WTC11 (cell line): Measurements from ENCODE around the gene EPN3. TPM values are rescaled to one million over a fixed set of nuclear protein-coding genes. Genes with fewer than 3 reads are reported as not detected.

Experiments used
- ATAC-seq: fragments of 200-7000 bp; cut with Tn5 transposase; 2 replicates; pipeline ENCODE4 v1.10.0; 2021; ENCODE audit warnings: mild to moderate bottlenecking, moderate library complexity
- CTCF ChIA-PET: fragments of 300-600 bp; sonication (Branson Sonifier 250); formaldehyde crosslinking; loops from one replicate; lab custom pipeline; 2021; ENCODE audit warnings: antibody characterized with exemption; lab: Charles Lee
- POLR2A ChIA-PET: fragments of 350-600 bp; sonication (Branson Sonifier 250); formaldehyde crosslinking; loops from one replicate; lab custom pipeline; 2021; ENCODE audit warnings: antibody characterized with exemption; lab: Charles Lee
- DNase-seq: peaks from one replicate; pipeline ENCODE4 v3.0.0; 2021; ENCODE audit warnings: low spot score
- H3K27ac Mint-ChIP-seq: 2 replicates; pipeline ENCODE4 v1.8.0; 2021; ENCODE audit warnings: mixed read lengths
- H3K27me3 Mint-ChIP-seq: 2 replicates; pipeline ENCODE4 v1.8.0; 2021; ENCODE audit warnings: low read depth, mild to moderate bottlenecking, moderate library complexity, mixed read lengths
- H3K36me3 Mint-ChIP-seq: 2 replicates; pipeline ENCODE4 v1.8.0; 2021; ENCODE audit warnings: mixed read lengths
- H3K4me1 Mint-ChIP-seq: 2 replicates; pipeline ENCODE4 v1.8.0; 2022; ENCODE audit warnings: mixed read lengths
- H3K4me3 Mint-ChIP-seq: 2 replicates; pipeline ENCODE4 v1.8.0; 2021; ENCODE audit warnings: mild to moderate bottlenecking, moderate library complexity, mixed read lengths
- H3K9me3 Mint-ChIP-seq: 2 replicates; pipeline ENCODE4 v1.8.0; 2021; ENCODE audit warnings: mixed read lengths
- E2F4 ChIP-seq: sonication (generic); formaldehyde crosslinking; IDR thresholded peaks from 2 replicates; pipeline ENCODE4 v1.8.1; 2022; ENCODE audit warnings: low read depth, mild to moderate bottlenecking, moderate library complexity, missing genetic modification reagents, borderline replicate concordance
- ESRRA ChIP-seq: sonication (generic); formaldehyde crosslinking; IDR thresholded peaks from 2 replicates; pipeline ENCODE4 v1.8.1; 2022; ENCODE audit warnings: mild to moderate bottlenecking, missing genetic modification reagents, borderline replicate concordance
- ETV6 ChIP-seq: sonication (generic); formaldehyde crosslinking; IDR thresholded peaks from 2 replicates; pipeline ENCODE4 v1.8.1; 2022; ENCODE audit warnings: mild to moderate bottlenecking, missing genetic modification reagents
- FOXK1 ChIP-seq: sonication (generic); formaldehyde crosslinking; IDR thresholded peaks from 2 replicates; pipeline ENCODE4 v1.8.0; 2022; ENCODE audit warnings: mild to moderate bottlenecking, moderate library complexity, missing genetic modification reagents
- FOXP1 ChIP-seq: sonication (generic); formaldehyde crosslinking; IDR thresholded peaks from 2 replicates; pipeline ENCODE4 v1.8.0; 2022; ENCODE audit warnings: missing genetic modification reagents, mild to moderate bottlenecking, moderate library complexity, borderline replicate concordance
- HMGA2 ChIP-seq: fragments of 250-450 bp; sonication (Bioruptor Pico); IDR thresholded peaks from 2 replicates; pipeline ENCODE4 v1.4.0; 2021; ENCODE audit warnings: mild to moderate bottlenecking, moderate library complexity
- IRF1 ChIP-seq: sonication (generic); formaldehyde crosslinking; IDR thresholded peaks from 2 replicates; pipeline ENCODE4 v1.8.0; 2023; ENCODE audit warnings: missing genetic modification reagents
- JAZF1 ChIP-seq: fragments of 250-450 bp; sonication (Bioruptor Pico); IDR thresholded peaks from 2 replicates; pipeline ENCODE4 v1.9.0; 2021; ENCODE audit warnings: moderate library complexity, mild to moderate bottlenecking, inconsistent platforms
- NFATC4 ChIP-seq: fragments of 250-450 bp; sonication (Bioruptor Pico); IDR thresholded peaks from 2 replicates; pipeline ENCODE4 v1.9.0; 2021; ENCODE audit warnings: mild to moderate bottlenecking
- NR3C1 ChIP-seq: sonication (generic); formaldehyde crosslinking; conservative IDR thresholded peaks from 2 replicates; pipeline ENCODE4 v1.8.1; 2023; ENCODE audit warnings: low read depth, mild to moderate bottlenecking, missing genetic modification reagents
- PRDM15 ChIP-seq: sonication (generic); formaldehyde crosslinking; IDR thresholded peaks from 2 replicates; pipeline ENCODE4 v1.8.0; 2022; ENCODE audit warnings: missing genetic modification reagents
- RELA ChIP-seq: sonication (generic); formaldehyde crosslinking; IDR thresholded peaks from 2 replicates; pipeline ENCODE4 v1.8.1; 2022; ENCODE audit warnings: missing genetic modification reagents, mild to moderate bottlenecking, borderline replicate concordance
- TEAD1 ChIP-seq: sonication (generic); formaldehyde crosslinking; IDR thresholded peaks from 2 replicates; pipeline ENCODE4 v1.8.0; 2022; ENCODE audit warnings: mild to moderate bottlenecking, missing genetic modification reagents
- USF1 ChIP-seq: sonication (generic); formaldehyde crosslinking; IDR thresholded peaks from 2 replicates; pipeline ENCODE4 v1.8.0; 2022; ENCODE audit warnings: mild to moderate bottlenecking, missing genetic modification reagents
- ZNF138 ChIP-seq: sonication (generic); formaldehyde crosslinking; conservative IDR thresholded peaks from 2 replicates; pipeline ENCODE4 v1.8.1; 2022; ENCODE audit warnings: mild to moderate bottlenecking, moderate library complexity, missing genetic modification reagents
- ZNF219 ChIP-seq: sonication (generic); formaldehyde crosslinking; IDR thresholded peaks from 2 replicates; pipeline ENCODE4 v1.8.0; 2023; ENCODE audit warnings: missing genetic modification reagents, mild to moderate bottlenecking, borderline replicate concordance
- ZNF263 ChIP-seq: sonication (generic); formaldehyde crosslinking; IDR thresholded peaks from 2 replicates; pipeline ENCODE4 v1.8.1; 2022; ENCODE audit warnings: low read depth, mild to moderate bottlenecking, moderate library complexity, missing genetic modification reagents
- ZSCAN18 ChIP-seq: fragments of 250-450 bp; sonication (Bioruptor Pico); IDR thresholded peaks from 2 replicates; pipeline ENCODE4 v2.1.2; 2022; ENCODE audit warnings: mild to moderate bottlenecking, moderate library complexity
- total RNA-seq: library from RNA; stranded (reverse); gene quantifications from 3 replicates; pipeline ENCODE4 v1.2.3, GENCODE V29; 2021
- TF ChIP-seq, protein P1 (sequence below): sonication (generic); formaldehyde crosslinking; IDR thresholded peaks from 2 replicates; pipeline ENCODE4 v1.8.1; 2023; ENCODE audit warnings: mild to moderate bottlenecking, missing genetic modification reagents, borderline replicate concordance

The EPN3 gene
- total RNA-seq, 1 experiment from 2014 or later = 8.8 TPM

DNA sequence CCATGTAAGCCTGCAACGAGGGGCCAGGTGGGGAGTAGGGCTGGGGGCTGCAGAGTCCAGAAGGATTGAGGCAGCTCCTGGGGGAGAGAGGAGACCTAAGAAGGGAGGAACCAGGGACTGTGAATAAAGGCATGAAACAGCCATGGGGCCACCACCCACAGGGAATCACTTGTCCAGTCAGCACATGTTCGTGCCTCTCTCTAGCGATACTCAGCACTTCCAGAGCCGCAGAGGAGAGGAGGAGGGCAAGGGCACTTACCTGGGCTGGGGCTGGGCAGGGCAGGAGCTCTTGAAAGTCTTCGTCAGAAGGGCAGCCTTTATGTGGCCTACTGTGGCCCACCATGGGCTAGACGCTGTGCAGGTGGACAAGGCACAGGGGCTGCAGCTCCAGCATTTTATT lies 52.2 kb downstream of the EPN3 start:
- ATAC-seq (no peak), DNase-seq (no peak)
- H3K4me3 Mint-ChIP-seq = no peak overlapping the region
- peaks cover 21% of the 10 kb centered on the region for H3K4me1 Mint-ChIP-seq
- H3K36me3 Mint-ChIP-seq = no peaks in the 10 kb centered on the region
- TF ChIP-seq ZNF138 (CRISPR knock-in tag) (no peak), ZNF219 (CRISPR knock-in tag) (no peak), TEAD1 (CRISPR knock-in tag) (no peak), ZSCAN18 (CRISPR knock-in tag) (no peak), RELA (no peak), ZNF263 (no peak), FOXK1 (CRISPR knock-in tag) (no peak), E2F4 (CRISPR knock-in tag) (no peak), IRF1 (CRISPR knock-in tag) (no peak), ESRRA (CRISPR knock-in tag) (no peak)
- TF ChIP-seq, protein P1, sequence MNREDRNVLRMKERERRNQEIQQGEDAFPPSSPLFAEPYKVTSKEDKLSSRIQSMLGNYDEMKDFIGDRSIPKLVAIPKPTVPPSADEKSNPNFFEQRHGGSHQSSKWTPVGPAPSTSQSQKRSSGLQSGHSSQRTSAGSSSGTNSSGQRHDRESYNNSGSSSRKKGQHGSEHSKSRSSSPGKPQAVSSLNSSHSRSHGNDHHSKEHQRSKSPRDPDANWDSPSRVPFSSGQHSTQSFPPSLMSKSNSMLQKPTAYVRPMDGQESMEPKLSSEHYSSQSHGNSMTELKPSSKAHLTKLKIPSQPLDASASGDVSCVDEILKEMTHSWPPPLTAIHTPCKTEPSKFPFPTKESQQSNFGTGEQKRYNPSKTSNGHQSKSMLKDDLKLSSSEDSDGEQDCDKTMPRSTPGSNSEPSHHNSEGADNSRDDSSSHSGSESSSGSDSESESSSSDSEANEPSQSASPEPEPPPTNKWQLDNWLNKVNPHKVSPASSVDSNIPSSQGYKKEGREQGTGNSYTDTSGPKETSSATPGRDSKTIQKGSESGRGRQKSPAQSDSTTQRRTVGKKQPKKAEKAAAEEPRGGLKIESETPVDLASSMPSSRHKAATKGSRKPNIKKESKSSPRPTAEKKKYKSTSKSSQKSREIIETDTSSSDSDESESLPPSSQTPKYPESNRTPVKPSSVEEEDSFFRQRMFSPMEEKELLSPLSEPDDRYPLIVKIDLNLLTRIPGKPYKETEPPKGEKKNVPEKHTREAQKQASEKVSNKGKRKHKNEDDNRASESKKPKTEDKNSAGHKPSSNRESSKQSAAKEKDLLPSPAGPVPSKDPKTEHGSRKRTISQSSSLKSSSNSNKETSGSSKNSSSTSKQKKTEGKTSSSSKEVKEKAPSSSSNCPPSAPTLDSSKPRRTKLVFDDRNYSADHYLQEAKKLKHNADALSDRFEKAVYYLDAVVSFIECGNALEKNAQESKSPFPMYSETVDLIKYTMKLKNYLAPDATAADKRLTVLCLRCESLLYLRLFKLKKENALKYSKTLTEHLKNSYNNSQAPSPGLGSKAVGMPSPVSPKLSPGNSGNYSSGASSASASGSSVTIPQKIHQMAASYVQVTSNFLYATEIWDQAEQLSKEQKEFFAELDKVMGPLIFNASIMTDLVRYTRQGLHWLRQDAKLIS = no peak
- no peaks in the 10 kb centered on the region for H3K9me3 Mint-ChIP-seq
- ChIA-PET POLR2A (interaction anchor here (0.6 kb wide), 1 partner anchor 90 kb away, joined by 10 read pairs; no protein-coding TSS in a partner anchor), CTCF (interaction anchor here (1.3 to 5.0 kb wide), 3 partner anchors 9 to 42 kb away, joined by 3 to 26 read pairs (median 4); no protein-coding TSS in a partner anchor)
- H3K27ac Mint-ChIP-seq = no peak overlapping the region; the same call in 1 of the 2 replicates
- H3K27me3 Mint-ChIP-seq = no peaks in the 10 kb centered on the region

- H3K36me3 Mint-ChIP-seq = no peaks in the 10 kb centered on the region
- DNase-seq (no peak), ATAC-seq (no peak)
- ChIA-PET POLR2A (interaction anchor here (0.6 kb wide), 1 partner anchor 89 kb away, joined by 10 read pairs; no protein-coding TSS in a partner anchor), CTCF (interaction anchor here (1.3 to 5.0 kb wide), 2 partner anchors 35 to 41 kb away, joined by 3 to 26 read pairs; no protein-coding TSS in a partner anchor)
- no peak overlapping the region for H3K4me3 Mint-ChIP-seq
- H3K27me3 Mint-ChIP-seq = no peaks in the 10 kb centered on the region
- no peak overlapping the region for H3K27ac Mint-ChIP-seq
- H3K9me3 Mint-ChIP-seq = no peaks in the 10 kb centered on the region
- H3K4me1 Mint-ChIP-seq = peaks cover 21% of the 10 kb centered on the region
- TF ChIP-seq ETV6 (CRISPR knock-in tag) = no peak
- no peak for TF ChIP-seq USF1 (CRISPR knock-in tag)
- no peak for TF ChIP-seq PRDM15 (CRISPR knock-in tag)
- no peak for TF ChIP-seq NFATC4 (CRISPR knock-in tag)
- TF ChIP-seq JAZF1 (CRISPR knock-in tag) = no peak
- TF ChIP-seq ZNF263 = no peak
- no peak for TF ChIP-seq FOXP1 (CRISPR knock-in tag)
- TF ChIP-seq NR3C1 (CRISPR knock-in tag) = no peak
- no peak for TF ChIP-seq HMGA2 (CRISPR knock-in tag)
- TF ChIP-seq ZSCAN18 (CRISPR knock-in tag) = no peak
These were observed 52.8 kb downstream of the EPN3 start for GRCh38 chr17:50585346-50585745.
